ENCODE results near the gene LMTK2.
A peak's percentile ranks its signal among the peaks of the same experiment; 100 is the strongest.

The LMTK2 gene

GRCh38 chr7:98106647-98107312, at the start of gene LMTK2:
Gene LMTK2, plus strand, starts transcription at chr7:98106862. Its CDS starts 316 bp downstream, at chr7:98107178.
- intact Hi-C loops (cut with DNase I): loop anchor here (5.0 kb wide), 1 partner anchor 61 kb away; no protein-coding TSS in a partner anchor
- DNase-seq: peak; percentile 90 to 98 (median 96)

DNA sequence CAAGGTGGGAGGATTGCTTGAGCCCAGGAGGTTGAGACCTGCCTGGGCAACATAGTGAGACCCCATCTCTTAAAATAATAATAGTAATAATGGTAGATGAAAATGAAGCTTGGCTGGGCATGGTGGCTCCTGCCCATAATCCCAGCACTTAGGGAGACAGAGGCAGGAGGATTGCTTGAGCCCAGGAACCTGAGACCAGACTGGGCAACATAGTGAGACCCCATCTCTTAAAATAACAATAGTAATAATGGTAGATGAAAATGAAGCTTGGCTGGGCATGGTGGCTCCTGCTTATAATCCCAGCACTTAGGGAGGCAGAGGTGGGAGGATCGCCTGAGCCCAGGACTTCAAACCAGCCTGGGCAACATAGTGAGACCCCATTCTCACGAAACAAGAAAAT, 49.5 kb upstream of the LMTK2 start:
- DNase-seq: no peak
- intact Hi-C loops (cut with DNase I): no loop called here

DNA sequence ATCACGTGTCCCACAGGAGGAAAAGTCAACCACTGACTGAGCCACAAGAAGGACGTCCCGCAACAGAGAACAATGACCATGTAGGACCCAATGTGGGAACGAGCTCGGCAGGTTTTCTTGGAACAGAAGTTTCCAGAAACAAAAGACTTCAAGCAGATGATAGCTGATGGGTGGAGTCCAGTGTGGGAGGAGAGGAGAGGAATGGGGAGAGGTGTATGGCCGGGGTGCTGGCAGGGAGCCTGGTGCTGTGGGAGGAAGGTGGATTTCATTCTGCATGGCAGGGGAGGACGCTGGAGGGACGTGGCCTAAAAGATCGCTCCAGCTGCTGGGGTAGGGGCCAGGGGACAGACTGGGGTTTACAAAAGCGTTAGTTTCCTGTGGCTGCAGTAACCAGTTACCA, 48.5 kb upstream of the LMTK2 start:
- no peak for DNase-seq
- intact Hi-C loops (cut with DNase I): no loop called here

GRCh38 chr7:98064233-98064632, 42.4 kb upstream of the LMTK2 start:
- intact Hi-C loops (cut with DNase I): no loop called here
- DNase-seq: no peak

- DNase-seq: no peak
- intact Hi-C loops (cut with DNase I): no loop called here
Observed at GRCh38 chr7:98066208-98066607, 40.5 kb upstream of the LMTK2 start.

DNA sequence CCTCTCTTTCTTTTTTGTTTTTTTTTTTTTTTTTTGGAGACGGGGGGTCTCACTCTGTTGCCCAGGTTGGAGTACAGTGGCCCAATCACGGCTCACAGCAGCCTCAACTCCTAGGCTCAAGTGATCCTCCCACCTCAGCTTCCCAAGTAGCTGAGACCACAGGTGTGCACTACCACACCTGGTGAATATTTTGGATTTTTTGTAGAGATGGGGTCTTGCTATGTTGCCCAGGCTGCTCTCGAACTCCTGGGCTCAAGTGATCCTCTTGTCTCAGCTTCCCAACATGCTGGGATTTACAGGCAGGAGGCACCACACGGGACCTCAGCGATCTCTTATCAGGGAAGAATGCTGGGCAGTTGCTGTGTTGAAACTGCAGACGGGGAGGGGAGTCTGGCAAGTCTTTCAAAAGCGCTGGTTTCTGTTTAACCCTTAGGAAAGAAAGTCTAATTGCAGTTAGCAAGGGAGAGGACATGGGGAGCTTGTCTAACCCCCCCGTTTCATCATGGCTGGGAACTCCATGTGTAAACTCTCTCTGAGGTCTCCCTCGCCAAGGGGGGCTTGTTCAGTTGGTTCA, 39.6 kb upstream of the LMTK2 start:
- intact Hi-C loops (cut with DNase I): no loop called here
- DNase-seq: no peak

- intact Hi-C loops (cut with DNase I): no loop called here
- no peak for DNase-seq
Observed at GRCh38 chr7:98073047-98073446, 33.6 kb upstream of the LMTK2 start.

DNA sequence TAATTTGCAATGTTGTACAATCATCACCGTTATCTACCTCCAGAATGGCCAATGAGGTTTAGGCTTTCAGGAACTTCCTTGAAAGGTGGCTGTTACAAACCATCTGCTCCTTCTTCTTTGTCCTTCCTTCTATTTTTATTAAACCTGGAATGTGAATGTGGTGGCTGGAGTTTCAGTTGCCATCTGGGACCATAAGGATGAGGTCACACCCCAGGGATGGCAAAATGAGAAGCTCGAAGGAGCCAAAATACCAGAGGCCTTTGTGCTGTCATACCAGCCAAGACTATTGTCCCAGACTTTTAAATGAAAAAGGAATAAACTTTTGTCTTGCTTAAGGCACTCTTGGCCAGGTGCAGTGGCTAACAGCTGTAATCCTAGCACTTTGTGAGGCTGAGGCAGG, 30.9 kb upstream of the LMTK2 start:
- DNase-seq: peak in 1 of 42 donors; percentile 1

GRCh38 chr7:98077762-98078161, 28.9 kb upstream of the LMTK2 start:
- DNase-seq: no peak
- intact Hi-C loops (cut with DNase I): no loop called here

More for the DNA sequence above, 30.9 kb upstream of the LMTK2 start:
- intact Hi-C loops (cut with DNase I): no loop called here

DNA sequence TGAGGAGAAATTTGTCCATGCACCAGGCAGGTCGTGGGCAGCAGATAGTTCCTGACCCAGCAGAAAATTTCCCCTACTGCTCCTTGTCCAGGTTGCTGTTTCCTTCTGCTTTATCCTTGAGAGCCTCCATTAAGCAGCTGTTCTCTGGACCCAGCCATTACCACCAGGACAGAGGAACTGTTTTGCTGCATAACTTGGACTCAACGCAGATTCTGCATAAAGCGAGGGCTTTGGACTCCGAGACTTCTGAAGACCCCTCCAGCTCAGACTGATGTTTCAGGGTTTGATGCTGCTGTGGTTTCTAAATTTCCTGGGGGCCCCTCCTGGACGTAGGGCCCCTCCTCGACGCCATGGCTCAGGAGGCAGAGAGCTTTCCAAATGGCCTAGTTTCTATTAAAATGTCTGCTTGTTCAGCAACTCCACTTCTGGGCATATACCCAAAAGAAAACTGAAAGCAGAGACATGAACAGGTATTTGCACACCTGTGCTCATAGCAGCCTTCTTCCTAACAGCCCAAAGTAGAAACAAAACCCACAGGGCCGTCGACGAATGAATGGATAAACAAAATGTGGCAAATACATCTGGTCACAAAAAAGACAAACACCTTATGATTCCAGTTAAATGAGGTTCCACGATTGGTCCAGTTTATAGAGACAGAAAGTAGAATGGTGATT, 28.3 kb upstream of the LMTK2 start:
- DNase-seq: peak in 1 of 42 donors; percentile 9
- intact Hi-C loops (cut with DNase I): no loop called here

DNA sequence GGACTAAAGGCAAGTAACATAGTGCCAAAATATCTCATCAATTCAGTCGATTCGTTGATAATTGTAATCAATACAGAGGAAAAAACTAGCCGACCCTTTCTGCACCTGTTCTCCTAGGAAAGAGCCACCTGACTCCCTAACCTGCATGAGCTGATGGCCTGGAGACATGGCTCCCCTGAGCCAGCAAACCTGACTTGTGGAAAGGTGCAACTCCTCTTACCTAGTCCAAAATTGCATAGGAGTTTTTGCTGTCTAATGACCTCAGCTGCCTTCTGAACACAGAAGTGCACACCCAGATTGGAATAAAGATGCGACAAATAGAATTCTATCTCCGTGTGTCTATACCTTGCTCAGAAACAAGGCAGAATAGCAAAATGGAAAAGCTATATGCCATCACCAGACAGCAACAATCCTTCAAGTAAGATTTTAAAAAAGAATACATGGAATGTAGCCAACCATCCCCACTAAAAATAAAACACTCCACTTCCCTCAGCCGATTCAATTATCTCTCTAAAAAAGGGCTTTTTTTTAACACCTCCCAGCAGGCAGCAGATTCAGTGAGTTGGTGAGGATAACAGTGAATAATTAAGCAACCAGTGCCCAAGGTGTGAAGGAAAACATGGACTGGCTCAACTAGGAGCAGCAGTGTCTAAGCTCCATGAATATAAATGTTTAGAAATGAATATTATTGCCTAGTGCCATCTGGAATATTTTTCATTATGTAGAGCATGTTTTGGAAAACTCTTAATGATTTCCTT, 26.6 kb upstream of the LMTK2 start:
- intact Hi-C loops (cut with DNase I): no loop called here
- peak in 24 of 42 donors; percentile 4 to 74 (median 23) for DNase-seq

DNA sequence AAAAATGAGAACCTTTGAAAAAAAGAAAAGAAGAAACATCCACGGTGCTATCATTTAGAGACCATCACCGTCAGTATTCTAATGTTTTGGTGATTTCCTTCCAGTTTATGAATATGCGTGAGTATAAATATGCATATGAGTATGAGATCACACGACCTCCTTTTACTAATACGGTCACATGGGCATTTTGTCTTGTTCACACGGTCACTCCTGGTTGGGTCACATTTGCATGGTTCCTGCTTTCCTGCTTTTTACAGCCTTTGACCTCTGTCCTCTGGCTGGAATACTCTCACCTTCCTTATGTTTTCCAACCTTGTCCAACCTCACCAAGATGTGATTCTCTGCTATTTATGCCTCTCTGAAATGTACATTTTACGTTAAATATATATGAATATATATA, 25.3 kb upstream of the LMTK2 start:
- intact Hi-C loops (cut with DNase I): no loop called here
- DNase-seq: no peak

DNA sequence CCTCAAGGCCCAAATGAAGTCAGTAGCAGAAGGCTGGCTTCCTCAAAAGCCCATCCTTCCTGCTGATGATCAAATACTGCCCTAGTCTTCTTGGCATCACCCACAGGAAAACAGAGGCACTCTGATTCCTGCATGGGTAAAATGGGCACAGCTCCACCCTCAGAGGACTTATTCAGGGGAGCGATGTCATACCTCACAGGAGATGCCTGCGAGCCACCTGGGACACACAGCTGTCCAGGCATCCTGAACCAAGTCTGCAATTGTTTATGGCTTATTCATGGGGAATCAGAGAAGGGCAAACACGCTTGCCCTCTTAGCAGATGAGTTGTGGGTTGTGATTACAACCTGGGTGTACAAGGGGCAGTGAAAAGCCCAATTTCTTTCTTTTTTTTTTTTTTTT, 22.0 kb upstream of the LMTK2 start:
- intact Hi-C loops (cut with DNase I): no loop called here
- no peak for DNase-seq

DNA sequence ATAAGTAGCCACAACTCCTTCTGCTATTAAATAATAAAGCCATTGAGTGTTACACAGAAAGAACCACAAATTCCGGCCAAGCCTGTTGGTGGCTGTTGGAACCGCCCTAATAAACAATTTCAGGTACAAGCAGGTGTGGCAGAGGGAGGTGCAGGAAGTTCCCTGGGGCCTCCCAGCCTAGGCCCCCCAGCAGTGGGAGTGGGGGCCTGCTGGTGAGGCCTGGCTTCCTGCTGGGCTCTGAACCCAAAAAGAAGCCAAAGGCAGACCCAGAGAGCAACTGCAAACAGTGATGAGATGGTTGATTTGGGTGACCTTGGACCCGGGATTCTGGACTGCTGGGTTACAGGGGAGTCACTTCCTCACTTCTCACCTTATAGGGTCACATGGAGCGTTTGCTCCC, 21.0 kb upstream of the LMTK2 start:
- DNase-seq: no peak
- intact Hi-C loops (cut with DNase I): no loop called here

GRCh38 chr7:98086281-98086718, 20.4 kb upstream of the LMTK2 start:
- peak in 1 of 42 donors; percentile 28 for DNase-seq
- intact Hi-C loops (cut with DNase I): no loop called here

DNA sequence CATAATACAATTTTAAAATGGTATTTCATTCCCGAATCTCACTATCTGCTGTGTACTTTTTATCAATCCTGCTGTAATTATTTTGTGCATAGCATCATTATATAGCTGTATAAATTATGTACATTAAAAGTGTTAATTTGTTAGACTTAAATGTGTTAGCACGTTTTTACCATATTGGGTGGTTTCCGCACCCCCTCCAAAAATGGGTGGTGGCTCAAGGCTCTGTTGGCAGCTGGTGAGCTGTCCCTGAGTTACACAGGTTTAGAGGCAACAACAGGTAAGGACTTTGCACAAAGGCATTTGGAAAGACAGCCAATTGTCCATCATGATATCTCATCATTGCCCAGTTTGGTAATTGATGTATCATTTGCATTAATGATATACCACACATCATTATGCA, 18.6 kb upstream of the LMTK2 start:
- peak in 1 of 42 donors; percentile 21 for DNase-seq
- intact Hi-C loops (cut with DNase I): no loop called here

GRCh38 chr7:98090116-98090515, 16.5 kb upstream of the LMTK2 start:
- intact Hi-C loops (cut with DNase I): no loop called here
- no peak for DNase-seq

- intact Hi-C loops (cut with DNase I): no loop called here
- DNase-seq: no peak
Observed at GRCh38 chr7:98091061-98091460, 15.6 kb upstream of the LMTK2 start.

- peak in 2 of 42 donors; percentile 12 to 16 for DNase-seq
Observed at GRCh38 chr7:98091523-98091922, 15.1 kb upstream of the LMTK2 start.

More at GRCh38 chr7:98091523-98091922, 15.1 kb upstream of the LMTK2 start:
- intact Hi-C loops (cut with DNase I): no loop called here
